ENCODE data around the gene POLA1. TPM values are rescaled to one million over a fixed set of nuclear protein-coding genes. Genes with fewer than 3 reads are reported as not detected.

The POLA1 gene
- 1 to 10 TPM; 6.4 to 9.4 (median 8.6) TPM for total RNA-seq
- polyA plus RNA-seq = 1 to 10 TPM; 3.5 to 6.8 (median 3.6) TPM
- long read RNA-seq, donor 1, full-length matches to known transcripts = 2 of 7 reads
- long read RNA-seq, donor 1, partial matches to known transcripts = 2 of 7 reads
- long read RNA-seq, donor 1, other reads (novel, unspliced or antisense) = 3 of 7 reads
- long read RNA-seq, donor 2, full-length matches to known transcripts = 1 of 7 reads
- long read RNA-seq, donor 2, partial matches to known transcripts = 2 of 7 reads
- long read RNA-seq, donor 2, other reads (novel, unspliced or antisense) = 4 of 7 reads

GRCh38 chrX:24693453-24694202 is at the start of gene POLA1:
Gene POLA1, plus strand, starts transcription at chrX:24693918. Its CDS starts 44 bp downstream, at chrX:24693962.
- peak; percentile 96 to 99 (median 98) for ATAC-seq
- peak within 1 kb of the TSS; percentile 87 for H3K27ac ChIP-seq
- 0 to 37% (median 1%) methylated on average over 58 to 70 of the region's 70 CpGs for WGBS, 3 donors
- H3K4me1 ChIP-seq = peaks cover 5% of the 10 kb centered on the region
- intact Hi-C loops (cut with DNase I) = no loop called here
- H3K9me3 ChIP-seq = no peaks in the 10 kb centered on the region
- peak; percentile 10 for TF ChIP-seq CTCF (IDR thresholded peaks at IDR 0.05)
- peak within 1 kb of the TSS; percentile 76 for H3K4me3 ChIP-seq
- H3K27me3 ChIP-seq (ENCODE audit: insufficient read depth in 3 of 3, low read length in 2 of 3) = no peaks in the 10 kb centered on the region
- DNase-seq = peak; percentile 92 to 97
- H3K36me3 ChIP-seq (ENCODE audit: insufficient read depth in 1 of 2, low read depth in 1 of 2) = no peaks in the 10 kb centered on the region

GRCh38 chrX:24646006-24646405 is 47.7 kb upstream of the POLA1 start:
- Histone ChIP-seq H3K4me1 (no peaks in the 10 kb centered on the region), H3K27me3 (ENCODE audit: insufficient read depth in 3 of 3, low read length in 2 of 3) (peaks cover 0 to 36% (median 0%) of the 10 kb centered on the region in 3 donors), H3K9me3 (no peaks in the 10 kb centered on the region), H3K36me3 (ENCODE audit: insufficient read depth in 1 of 2, low read depth in 1 of 2) (no peaks in the 10 kb centered on the region), H3K27ac (no peak overlapping the region), H3K4me3 (no peak overlapping the region)
- TF ChIP-seq CTCF (IDR thresholded peaks at IDR 0.05) = no peak
- 26 to 53% (median 27%) methylated on average over 10 of the region's 10 CpGs for WGBS, 3 donors
- no peak for ATAC-seq
- no peak for DNase-seq
- intact Hi-C loops (cut with DNase I) = no loop called here

GRCh38 chrX:24646745-24647182 is 47.0 kb upstream of the POLA1 start:
- peaks cover 0 to 38% (median 0%) of the 10 kb centered on the region in 3 donors for H3K27me3 ChIP-seq (ENCODE audit: insufficient read depth in 3 of 3, low read length in 2 of 3)
- H3K4me3 ChIP-seq = peak overlapping the region; percentile 53
- 1 to 12% (median 1%) methylated on average over 13 of the region's 13 CpGs for WGBS, 3 donors
- H3K36me3 ChIP-seq (ENCODE audit: insufficient read depth in 1 of 2, low read depth in 1 of 2) = no peaks in the 10 kb centered on the region
- H3K9me3 ChIP-seq = no peaks in the 10 kb centered on the region
- H3K27ac ChIP-seq = no peak overlapping the region
- ATAC-seq (peak in 2 of 4 donors; percentile 21 to 30), DNase-seq (no peak)
- no peak for TF ChIP-seq CTCF (IDR thresholded peaks at IDR 0.05)
- no peaks in the 10 kb centered on the region for H3K4me1 ChIP-seq
- intact Hi-C loops (cut with DNase I) = no loop called here

GRCh38 chrX:24647257-24648058 is 46.3 kb upstream of the POLA1 start, which contains the start of gene PCYT1B:
Gene PCYT1B, minus strand, starts transcription at chrX:24647347. Its CDS starts 242 bp downstream, at chrX:24647105.
- DNase-seq = peak; percentile 42 to 64
- H3K4me1 ChIP-seq = no peaks in the 10 kb centered on the region
- TF ChIP-seq CTCF (IDR thresholded peaks at IDR 0.05) = no peak
- WGBS, 3 donors = 2 to 28% (median 3%) methylated on average over 22 to 23 of the region's 24 CpGs
- H3K36me3 ChIP-seq (ENCODE audit: insufficient read depth in 1 of 2, low read depth in 1 of 2) = no peaks in the 10 kb centered on the region
- no peaks in the 10 kb centered on the region for H3K9me3 ChIP-seq
- H3K4me3 ChIP-seq = peak within 1 kb of the TSS; percentile 53
- ATAC-seq = peak; percentile 70 to 93 (median 80)
- H3K27ac ChIP-seq = no peak within 1 kb of the TSS
- peaks cover 0 to 38% (median 0%) of the 10 kb centered on the region in 3 donors for H3K27me3 ChIP-seq (ENCODE audit: insufficient read depth in 3 of 3, low read length in 2 of 3)
- intact Hi-C loops (cut with DNase I) = no loop called here

Measured in psoas muscle (tissue), 8 donors.